DMS53 treated with DMSO at 0.1 percent for 48 hours (cell line): ENCODE results near the gene HSPA12A.

ENCODE experiments used
- DNase-seq: peaks from one replicate; lab custom pipeline; 2025; ENCODE audit not compliant: unreplicated experiment; lab: John Stamatoyannopoulos, UW

HSPA12A gene, protein sequence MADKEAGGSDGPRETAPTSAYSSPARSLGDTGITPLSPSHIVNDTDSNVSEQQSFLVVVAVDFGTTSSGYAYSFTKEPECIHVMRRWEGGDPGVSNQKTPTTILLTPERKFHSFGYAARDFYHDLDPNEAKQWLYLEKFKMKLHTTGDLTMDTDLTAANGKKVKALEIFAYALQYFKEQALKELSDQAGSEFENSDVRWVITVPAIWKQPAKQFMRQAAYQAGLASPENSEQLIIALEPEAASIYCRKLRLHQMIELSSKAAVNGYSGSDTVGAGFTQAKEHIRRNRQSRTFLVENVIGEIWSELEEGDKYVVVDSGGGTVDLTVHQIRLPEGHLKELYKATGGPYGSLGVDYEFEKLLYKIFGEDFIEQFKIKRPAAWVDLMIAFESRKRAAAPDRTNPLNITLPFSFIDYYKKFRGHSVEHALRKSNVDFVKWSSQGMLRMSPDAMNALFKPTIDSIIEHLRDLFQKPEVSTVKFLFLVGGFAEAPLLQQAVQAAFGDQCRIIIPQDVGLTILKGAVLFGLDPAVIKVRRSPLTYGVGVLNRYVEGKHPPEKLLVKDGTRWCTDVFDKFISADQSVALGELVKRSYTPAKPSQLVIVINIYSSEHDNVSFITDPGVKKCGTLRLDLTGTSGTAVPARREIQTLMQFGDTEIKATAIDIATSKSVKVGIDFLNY

DNA sequence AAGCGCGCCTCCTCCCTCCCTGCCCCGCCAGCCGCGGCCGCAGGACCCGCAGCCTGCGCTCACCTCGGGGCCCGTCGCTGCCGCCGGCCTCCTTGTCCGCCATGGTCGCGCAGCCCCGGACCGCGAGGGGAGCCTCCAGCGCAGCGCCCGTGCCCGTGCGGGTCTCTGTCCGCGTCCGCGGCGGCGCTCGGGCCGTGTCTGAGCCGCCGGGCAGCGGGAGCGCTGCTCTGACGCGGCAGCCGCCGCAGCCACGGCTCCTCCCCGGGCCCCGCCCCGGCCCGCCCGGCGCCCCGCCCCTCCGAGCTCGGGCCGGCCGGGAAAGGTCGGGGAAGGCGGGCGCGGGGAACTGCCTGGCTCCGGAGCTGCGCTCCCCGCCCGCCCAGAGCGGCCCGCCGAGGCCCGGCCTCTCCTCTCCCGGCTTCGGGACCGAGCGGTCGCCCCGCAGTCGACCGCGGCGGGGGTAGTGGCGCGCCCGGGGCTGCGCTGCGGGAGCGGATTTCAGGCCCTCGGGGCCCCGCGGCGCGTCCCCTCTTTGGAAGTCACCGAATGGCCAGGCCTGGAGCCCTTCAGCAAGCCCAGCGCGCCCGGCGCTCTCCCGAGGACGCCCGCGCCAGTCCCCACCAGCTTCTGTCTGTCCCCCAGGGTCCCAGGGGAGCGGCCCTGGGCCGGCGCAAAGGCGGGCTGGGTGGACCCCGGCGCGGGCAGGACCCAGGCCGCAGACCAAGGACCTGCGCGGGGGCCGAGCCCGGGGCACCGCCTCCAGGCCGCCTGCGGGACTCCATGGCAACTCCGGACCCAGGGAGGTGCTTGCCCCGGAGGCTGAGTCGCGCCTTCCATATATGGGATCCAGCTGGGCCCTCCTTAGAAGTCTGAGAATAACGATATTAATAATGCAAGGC, at the start of gene HSPA12A:
HSPA12A (minus strand) TSS at position 200 of the 899 bp plus-strand sequence; CDS start at position 103, 97 bp downstream.
- DNase-seq: peak; percentile 36

DNA sequence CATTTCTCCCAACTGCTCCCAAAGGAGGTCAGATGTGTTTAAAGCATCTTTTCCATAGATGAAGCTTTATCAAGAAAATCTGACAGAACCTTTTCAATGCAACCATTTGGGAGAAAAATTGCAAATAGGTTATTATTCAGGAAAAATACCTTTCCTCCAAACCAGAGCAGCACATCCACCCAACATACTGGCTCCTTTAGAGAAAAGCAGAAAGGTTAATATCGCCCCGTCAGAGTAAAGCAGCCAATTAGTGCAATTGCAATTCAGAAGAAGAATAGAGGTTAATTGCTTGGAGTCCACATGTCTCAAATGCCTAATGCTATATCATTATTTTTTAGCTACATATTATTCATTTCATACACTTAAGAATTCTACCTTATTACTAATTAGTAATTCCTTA, 48.9 kb upstream of the HSPA12A start:
- no peak for DNase-seq

DNA sequence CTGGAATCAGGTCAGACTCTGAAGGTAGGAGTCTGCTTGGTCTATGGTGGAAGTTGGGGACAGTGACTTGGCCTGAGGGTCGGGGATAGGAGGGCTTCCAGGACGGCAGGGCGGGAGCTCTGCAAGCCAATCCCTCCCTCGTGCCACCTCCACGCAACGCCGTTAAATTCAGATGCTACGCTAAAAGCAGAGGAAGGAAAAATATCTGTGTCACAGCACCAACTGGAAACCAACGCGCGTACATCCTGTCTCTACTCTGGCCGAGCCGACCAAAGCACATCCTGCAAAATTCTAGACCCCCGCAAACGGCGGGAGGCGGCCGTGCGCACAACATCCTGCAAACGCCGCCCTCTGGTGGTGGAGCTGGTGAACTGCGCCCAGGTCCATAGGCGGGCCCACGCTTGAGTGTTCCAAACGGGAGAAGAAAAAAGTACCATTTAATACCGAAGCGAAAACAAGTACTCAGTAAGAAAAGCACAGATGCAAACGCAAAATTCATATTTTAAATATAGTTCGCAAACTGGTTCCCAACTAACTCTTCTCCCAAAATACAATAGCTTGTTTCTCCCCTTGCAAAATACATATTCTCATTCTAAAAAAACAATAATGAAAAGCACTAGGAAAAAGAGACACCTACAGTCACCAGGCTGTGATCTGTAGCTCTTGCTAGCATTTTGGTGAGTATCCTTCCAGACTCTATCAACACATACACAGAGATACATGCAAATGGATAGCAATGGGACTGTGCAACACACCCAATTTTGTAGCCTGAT, 45.7 kb upstream of the HSPA12A start:
- DNase-seq: peak; percentile 23

DNA sequence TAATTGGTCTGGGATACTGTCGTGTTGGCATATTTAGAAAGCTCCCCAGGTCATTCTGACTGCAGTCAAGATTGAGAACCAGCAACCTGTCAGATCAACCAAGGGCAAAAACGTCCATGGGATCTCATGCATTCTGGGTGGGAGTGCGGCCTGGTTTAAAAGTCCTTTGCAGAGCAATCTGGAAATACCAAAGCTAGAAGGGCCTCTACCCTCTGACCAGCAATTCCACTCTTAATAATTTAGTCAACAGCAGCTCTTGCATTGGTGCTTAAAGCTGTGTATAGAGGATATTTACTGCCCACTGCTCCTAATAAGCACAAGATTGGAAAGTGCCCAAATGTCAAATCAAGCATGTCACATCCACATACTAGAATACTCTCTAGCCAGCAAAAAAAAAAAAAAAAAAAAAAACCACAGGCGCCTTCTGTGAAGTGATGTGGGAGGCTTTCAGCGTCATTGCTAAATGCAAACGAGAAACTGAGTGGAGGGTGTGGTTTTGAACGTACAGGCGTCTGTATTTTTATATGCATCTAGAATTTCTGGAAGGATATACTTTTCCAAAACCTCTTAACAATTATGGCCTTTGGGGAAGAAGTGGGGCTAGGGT, 44.8 kb upstream of the HSPA12A start:
- no peak for DNase-seq

DNA sequence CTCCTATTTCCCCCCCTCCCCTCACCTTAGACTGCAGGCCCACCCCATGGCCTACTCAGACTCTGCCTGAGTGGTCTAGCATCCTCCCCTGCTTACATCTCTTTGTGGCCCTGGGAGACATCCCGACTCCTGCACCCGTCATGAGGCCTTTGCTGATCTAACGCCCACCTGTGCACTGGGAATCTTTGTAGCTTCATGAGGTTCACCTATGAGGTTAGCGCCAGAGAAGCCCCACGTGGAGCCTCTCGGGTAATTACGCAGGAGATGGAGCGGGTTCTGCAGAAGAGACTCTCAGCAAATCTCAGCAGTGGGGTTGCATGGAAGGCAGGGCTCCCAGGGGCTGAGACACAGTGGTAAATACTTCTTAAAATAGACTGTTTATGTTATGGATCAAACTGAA, 43.5 kb upstream of the HSPA12A start:
- DNase-seq: no peak

DNA sequence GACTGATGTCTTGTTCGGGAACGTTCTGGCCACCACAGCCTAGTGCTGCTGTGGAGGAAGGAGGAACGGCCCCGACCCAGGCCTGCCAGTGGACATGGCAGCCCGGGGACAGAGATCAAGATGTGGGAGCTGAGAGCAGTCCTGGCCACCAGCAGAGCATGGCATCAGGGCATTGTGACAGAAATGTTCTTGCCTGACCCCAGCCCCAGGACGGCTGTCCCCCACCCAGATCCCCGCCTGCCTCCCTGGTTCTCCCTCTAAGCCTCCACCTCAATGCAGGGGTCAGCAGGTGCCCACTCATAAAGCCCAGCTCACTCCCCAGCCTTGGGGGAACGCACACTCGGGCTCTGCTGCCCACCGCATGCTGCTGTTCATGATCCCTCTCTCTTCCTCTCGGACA, 42.9 kb upstream of the HSPA12A start:
- DNase-seq: no peak

DNA sequence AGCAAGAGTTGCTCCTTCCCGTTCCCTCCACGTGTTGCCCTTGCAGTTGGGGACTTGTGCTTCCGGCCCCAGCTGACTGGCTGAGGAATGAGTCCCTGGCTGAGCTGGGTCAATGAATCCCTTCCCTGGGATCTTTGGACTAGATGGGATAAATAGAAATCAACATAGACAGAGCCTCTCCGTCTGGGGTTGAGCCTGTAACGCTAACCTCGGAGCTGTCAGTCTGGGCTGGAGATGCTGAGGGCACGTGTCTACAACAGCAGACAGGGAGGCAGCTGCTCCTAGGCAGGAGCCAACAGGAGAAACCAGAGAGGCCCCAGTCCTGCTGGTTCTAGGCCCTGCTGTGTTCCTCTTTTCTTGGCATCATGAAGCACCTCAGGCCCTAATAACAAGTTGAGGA, 42.3 kb upstream of the HSPA12A start:
- DNase-seq: no peak

DNA sequence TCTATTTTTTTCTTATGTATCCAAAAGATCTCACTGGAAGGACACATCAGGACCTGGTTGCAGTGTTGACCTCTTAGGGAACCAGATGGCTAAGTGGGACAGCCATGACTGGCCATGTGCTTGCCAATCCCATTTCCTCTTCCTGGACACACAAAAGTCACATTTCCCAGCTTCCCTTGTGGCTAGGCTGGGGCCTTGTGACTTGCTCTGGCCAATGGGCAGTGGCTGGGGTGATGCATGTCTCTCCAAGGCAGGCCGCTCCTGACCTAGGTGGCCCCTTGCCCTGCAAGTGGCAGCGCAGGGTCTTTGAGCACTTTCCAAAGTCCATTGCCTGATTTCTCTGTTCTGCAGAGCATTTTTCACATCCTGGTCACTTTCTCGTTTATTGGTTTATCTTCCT, 41.7 kb upstream of the HSPA12A start:
- DNase-seq: no peak

DNA sequence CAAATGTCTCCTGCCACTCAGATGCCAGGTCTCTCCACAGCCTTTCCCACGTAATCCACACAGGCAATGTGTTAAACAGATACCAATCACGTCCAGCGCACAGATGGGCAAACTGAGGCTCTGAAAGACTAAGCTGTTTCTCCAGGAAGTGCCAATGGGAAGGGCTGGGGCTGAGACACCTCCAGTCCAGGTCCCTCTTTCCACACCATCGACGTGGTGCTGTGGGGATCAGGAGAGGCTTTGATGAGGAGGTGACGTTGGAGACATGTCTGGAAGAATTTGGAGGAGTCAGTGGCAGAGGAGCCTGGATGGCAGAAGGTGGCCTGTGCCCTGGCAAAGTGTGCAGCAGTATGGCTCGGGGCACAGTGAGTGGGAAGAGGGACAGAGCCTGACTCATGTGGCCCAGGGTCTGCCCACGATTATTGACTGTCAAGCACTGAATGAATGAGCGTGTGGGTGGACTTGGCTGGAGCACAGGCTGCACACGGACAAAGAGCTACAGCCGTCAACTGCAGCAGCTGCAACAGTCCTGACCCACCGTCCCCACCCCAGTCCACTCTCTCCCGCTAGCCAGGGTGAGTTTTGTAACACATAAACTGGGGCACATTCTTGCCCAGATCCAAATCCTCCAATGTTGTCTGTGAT, 40.8 kb upstream of the HSPA12A start:
- no peak for DNase-seq

DNA sequence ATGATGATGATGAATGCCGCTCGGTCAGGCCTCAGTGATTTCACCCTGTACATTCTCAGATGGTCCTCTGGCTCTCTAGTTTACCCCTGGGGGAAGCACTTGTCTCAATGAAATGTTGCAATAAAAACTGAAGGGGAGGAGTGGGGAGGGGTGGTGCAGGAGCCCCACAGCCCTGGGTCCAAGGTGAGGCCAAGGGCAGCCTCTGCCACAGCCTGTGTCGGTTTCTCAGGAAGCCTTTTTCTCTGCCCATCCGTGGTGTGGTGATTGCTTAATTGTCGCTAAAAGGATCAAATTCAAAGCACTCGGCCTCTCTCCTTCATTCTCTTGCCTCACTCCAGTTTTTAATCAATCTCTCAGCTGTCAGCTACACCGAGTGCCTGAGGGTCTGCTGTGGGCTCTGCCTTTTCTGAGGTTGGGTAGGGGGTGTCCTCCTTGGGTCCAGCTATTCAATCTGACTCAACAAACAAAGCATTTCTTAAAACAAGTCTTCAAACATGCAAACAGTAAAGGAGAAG, 39.1 kb upstream of the HSPA12A start:
- no peak for DNase-seq

DNA sequence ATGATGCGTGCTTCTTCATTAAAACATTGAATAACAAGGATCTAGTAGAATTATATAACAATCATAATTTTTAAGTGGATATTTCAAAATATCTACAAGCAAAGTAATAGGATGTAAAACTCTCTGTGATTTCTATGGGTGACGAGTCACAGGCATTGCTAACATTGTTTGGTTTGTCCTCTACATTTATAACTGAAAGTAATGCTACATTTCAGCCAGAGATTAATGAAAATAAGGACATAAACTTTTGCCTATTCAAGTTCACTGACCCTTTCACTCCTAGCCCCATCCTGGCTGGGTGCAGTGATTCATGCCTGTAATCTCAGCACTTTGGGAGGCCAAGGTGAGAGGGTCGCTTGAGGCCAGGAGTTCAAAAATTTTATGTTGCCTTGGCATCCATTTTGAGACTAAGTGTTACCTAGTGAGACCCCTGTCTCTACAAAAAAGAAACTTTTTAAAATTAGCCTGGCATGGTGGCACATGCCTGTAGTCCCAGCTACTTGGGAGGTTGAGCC, 38.4 kb upstream of the HSPA12A start:
- DNase-seq: no peak

DNA sequence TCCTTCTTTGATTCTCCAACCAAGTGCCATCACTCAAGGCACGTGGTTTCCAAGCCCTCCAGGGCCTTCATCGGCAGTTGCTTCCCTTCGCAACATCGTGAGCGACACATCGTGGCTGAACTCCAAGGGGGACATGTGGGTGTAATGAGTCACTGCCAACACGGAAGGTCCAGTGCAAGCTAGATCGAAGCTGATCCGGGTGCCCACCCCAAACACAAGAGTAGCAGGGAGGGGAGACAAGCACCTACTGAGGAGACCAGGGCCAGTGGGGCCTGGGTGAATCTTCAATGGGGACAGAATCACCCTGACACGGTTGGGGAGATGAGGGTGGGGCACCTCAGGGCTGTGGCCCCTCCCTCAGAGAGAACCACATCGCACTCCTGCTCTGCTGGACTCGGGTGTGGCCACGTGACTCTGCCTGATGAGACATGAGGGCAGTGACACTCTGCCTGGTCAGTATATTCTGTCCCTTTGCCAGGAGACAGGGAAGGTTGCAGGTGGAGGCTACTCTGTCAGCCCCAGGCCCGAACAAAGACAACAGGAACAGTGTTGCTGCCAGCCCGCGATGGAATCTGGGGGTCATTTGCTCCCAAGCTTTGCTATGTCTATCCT, 36.8 kb upstream of the HSPA12A start:
- no peak for DNase-seq

DNA sequence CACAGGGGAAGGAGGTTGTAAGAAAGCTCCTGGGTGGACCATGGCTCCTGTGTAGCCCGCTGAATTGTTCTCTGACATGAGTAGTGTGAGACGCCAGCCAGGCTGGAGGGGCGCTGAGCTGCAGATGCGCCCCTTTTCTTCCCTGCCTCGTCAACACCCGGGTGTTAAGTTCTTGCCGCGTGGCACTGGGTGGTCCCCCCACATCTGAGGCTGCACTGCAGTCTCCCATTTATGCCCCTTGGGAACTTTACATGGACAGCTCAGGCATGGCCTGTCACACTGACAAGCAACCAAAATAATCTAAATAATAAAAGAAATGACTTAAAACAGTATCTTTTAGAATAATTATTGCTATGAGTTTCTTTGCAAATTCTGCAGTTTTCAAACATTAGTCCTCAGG, 34.6 kb upstream of the HSPA12A start:
- no peak for DNase-seq

DNA sequence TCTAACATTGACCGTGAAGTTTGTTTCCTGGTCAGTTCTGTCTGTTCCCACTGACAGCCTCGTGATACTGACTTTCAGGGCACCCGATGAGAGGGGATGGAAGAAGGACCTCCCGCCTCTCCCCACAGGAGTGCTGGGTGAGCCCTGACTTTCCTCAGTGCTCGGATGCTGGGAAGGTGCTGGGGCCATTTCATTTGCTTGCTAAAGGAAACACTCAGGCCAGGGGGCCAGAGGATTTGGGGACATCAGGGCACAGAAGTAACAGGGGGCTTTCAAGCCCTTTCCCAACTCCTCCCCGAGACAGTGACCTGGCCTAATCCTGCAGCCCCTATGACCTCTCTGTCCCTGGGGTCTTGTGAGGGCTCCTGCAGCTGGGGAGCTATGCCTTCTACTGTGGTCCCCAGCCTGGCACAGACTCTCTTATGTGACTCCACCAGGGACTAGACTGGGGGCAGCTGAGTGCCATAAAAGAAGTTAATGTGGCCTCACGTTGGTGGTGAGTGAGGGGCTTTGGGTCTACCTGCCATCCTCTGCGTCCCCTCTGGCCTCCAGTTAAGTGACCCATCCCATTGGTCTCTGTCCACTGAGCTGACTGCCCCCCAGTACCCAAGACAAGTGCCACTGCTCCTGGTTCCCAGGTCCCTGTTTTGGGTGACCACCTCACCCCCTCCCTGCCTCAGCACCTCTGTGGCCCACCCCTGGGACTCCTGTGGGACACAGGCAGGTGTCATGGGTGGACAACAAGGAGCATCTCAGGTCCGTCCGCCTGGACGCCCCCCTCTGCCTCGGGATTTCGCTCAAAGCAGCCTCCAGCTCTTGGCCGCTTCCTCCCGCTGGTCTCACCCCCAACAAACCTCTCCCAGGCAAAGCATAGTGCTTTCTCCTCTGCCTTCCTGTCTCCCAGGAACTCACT, 33.4 kb upstream of the HSPA12A start:
- no peak for DNase-seq

DNA sequence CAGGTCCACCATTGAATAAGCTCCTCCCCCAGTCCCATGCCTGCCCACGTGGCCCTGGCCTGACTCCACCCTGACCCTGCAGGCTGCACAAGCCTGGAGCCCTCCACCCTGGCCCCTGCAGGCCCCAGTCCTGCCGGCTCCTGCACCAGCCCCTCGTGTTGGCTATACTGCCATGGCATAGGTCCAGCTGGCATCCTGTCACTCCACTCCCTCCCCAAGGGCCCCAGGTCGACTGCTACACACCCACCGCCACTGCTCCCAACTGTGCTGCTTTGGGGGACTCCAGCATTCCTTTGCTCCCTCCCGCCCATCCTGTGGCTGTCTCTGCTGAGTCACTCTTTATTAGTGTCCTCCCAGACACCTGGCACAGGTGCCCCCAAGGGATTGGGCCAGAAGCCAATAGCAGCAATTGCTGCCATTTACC, 32.4 kb upstream of the HSPA12A start:
- DNase-seq: no peak

DNA sequence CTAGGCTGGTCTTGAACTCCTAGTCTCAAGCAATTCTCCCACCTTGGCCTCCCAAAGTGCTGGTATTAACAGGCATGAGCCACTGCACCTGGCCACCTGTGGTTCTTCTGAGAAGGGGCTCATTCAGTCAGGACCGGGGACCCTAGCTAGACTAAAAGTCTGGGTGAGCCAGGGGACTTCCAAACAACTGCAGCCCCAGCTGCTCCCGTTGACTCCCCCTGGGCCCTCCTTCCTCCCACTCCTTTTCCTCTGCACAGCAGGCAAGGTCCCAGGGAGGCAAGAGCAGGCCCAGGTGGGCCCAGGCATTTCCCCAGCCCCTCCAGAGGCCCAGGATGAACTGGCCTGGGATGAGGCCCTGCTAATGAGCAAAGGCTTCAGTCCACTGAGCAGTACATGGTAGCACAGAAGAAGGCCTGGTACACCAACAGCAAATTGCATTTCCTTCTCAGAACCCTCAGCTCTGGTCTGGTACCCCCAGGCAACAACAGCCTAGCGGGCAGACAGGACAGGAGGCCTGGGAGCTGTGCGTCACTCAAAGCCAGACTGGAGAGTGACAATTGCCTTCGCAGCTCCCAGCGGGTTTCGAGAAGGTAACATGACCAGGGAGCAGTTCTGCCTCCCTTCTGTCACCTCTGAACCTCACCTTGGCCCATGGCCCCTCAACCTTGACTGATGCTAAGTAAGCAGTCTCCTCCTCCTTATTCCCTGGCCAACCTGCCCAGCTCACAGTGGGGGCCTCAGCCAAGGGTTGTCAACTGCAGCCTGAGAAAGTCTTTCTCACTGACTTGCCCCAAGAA, 30.7 kb upstream of the HSPA12A start:
- no peak for DNase-seq

DNA sequence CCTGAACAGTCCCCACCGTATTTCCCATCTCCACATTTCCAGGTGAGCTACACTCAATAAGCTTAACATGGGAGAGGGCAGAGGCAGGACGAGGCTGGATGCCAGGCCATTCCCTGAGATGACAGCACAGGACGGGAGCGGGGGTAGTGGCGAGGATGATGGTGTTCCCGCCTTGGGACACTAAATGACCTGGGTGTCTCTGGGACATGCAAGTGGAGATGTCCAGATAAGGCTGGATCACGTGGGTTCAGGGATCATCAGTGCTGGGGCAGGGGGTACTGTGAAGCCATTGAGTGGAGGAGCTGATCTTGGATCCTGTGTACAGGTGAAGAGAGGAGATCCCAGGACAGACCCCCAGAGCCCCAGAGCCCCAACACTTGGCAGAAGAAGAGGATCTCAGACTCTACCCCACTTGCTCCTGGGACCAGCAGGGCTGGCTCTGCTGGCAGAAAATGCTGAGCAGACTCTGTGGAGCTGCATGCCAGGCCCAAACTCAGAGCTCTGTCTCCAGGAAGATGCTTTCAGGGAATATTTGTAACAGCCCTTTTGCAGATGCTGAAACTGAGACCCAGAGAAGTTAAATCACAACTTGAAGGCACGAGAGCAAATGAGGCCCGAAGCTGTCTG, 29.7 kb upstream of the HSPA12A start:
- no peak for DNase-seq
